Neural progenitor cell (in vitro differentiated cells): ENCODE measurements around the gene GRIK3.

Experiments used
- EZH2phosphoT487 ChIP-seq: fragments of 200-600 bp; sonication (generic); IDR thresholded peaks from 2 replicates; pipeline ENCODE4 v1.6.1; 2017; ENCODE audit warnings: antibody characterized with exemption
- TF ChIP-seq, protein P1 (sequence below): fragments of 200-600 bp; sonication (generic); IDR thresholded peaks from 2 replicates; pipeline ENCODE4 v1.5.1; 2017; ENCODE audit warnings: antibody characterized with exemption, mild to moderate bottlenecking

DNA sequence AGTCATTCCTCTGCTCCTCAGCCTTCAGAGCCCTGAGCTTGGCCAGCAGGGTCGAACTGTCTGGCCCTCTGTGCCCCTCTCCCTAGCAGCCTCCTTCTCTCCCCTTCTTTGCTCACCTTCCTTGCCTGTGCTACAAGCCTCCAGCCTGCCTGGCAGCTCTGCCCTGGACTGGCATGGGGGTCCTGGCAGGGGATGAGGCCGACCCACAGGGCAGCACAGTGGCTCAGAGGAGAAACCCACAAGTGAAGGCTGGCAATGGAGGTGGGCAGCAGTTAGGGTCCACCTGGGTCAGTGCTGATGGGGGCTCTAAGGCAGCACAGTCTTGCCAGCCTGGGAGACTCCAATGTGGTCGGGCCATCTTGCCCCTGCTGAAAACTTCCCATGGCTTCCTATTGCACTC is 274.2 kb downstream of the GRIK3 start:
- TF ChIP-seq, protein P1, sequence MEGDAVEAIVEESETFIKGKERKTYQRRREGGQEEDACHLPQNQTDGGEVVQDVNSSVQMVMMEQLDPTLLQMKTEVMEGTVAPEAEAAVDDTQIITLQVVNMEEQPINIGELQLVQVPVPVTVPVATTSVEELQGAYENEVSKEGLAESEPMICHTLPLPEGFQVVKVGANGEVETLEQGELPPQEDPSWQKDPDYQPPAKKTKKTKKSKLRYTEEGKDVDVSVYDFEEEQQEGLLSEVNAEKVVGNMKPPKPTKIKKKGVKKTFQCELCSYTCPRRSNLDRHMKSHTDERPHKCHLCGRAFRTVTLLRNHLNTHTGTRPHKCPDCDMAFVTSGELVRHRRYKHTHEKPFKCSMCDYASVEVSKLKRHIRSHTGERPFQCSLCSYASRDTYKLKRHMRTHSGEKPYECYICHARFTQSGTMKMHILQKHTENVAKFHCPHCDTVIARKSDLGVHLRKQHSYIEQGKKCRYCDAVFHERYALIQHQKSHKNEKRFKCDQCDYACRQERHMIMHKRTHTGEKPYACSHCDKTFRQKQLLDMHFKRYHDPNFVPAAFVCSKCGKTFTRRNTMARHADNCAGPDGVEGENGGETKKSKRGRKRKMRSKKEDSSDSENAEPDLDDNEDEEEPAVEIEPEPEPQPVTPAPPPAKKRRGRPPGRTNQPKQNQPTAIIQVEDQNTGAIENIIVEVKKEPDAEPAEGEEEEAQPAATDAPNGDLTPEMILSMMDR: no peak
- no peak for TF ChIP-seq EZH2phosphoT487
